GM23248 (cell line): Measurements from ENCODE around the gene GGCT.

Source experiments
- EZH2 ChIP-seq: fragments of 200-600 bp; sonication (generic); IDR thresholded peaks from 2 replicates; pipeline ENCODE4 v1.6.1; 2018; ENCODE audit warnings: antibody characterized with exemption, mild to moderate bottlenecking; ENCODE audit not compliant: insufficient read depth, poor library complexity, severe bottlenecking
- EZH2phosphoT487 ChIP-seq: fragments of 200-600 bp; sonication (generic); IDR thresholded peaks from 2 replicates; pipeline ENCODE4 v1.6.1; 2018; ENCODE audit warnings: antibody characterized with exemption, moderate library complexity, mild to moderate bottlenecking, low read depth; ENCODE audit not compliant: insufficient read depth

GRCh38 chr7:30485667-30486066 is 19.0 kb downstream of the GGCT start:
- no peak for TF ChIP-seq EZH2
- no peak for TF ChIP-seq EZH2phosphoT487
